HepG2 (cell line): ENCODE measurements around the gene CAMKMT. TPM values are rescaled to one million over a fixed set of nuclear protein-coding genes. Genes with fewer than 3 reads are reported as not detected.

ENCODE experiments used
- ATF6 ChIP-seq: sonication (generic); formaldehyde crosslinking; conservative IDR thresholded peaks from 2 replicates; pipeline ENCODE4 v1.4.0; 2020; ENCODE audit warnings: missing genetic modification reagents
- CHCHD3 ChIP-seq: sonication (generic); formaldehyde crosslinking; IDR thresholded peaks from 2 replicates; pipeline ENCODE4 v1.8.0; 2022; ENCODE audit warnings: mild to moderate bottlenecking, missing genetic modification reagents, moderate library complexity
- DR1 ChIP-seq: sonication (generic); formaldehyde crosslinking; IDR thresholded peaks from 2 replicates; pipeline ENCODE4 v1.8.0; 2021; ENCODE audit warnings: mild to moderate bottlenecking, missing genetic modification reagents, inconsistent platforms
- HNF1B ChIP-seq: sonication (generic); formaldehyde crosslinking; IDR thresholded peaks from 2 replicates; pipeline ENCODE4 v1.5.1; 2020; ENCODE audit warnings: mild to moderate bottlenecking, moderate library complexity, missing genetic modification reagents
- KAT8 ChIP-seq: IDR thresholded peaks from 2 replicates; pipeline ENCODE4 v1.6.1; 2016; ENCODE audit warnings: missing genetic modification reagents, missing compliant biosample characterization
- KLF15 ChIP-seq: sonication (generic); formaldehyde crosslinking; IDR thresholded peaks from 2 replicates; pipeline ENCODE4 v1.8.1; 2023; ENCODE audit warnings: borderline replicate concordance, mild to moderate bottlenecking, inconsistent platforms, missing genetic modification reagents, mixed read lengths
- NFE2L2 ChIP-seq: fragments of 150-350 bp; IDR thresholded peaks from 2 replicates; pipeline ENCODE4 v1.6.1; 2014; ENCODE audit warnings: low read length
- ZNF251 ChIP-seq: sonication (generic); formaldehyde crosslinking; IDR thresholded peaks from 2 replicates; pipeline ENCODE4 v1.9.0; 2021; ENCODE audit warnings: mild to moderate bottlenecking, missing genetic modification reagents
- ZNF572 ChIP-seq: sonication (generic); formaldehyde crosslinking; IDR thresholded peaks from 2 replicates; pipeline ENCODE4 v1.5.1; 2020; ENCODE audit warnings: mild to moderate bottlenecking, missing genetic modification reagents
- polyA plus RNA-seq, 8 experiments: library from polyadenylated mRNA; depleted of rRNA in 3 of 8; stranded (reverse) in 7 of 8; unstranded in 1 of 8; fragments of >200 nt; fragmentation: Illumina TruSeq in 4 of 8; extraction: Trizol in 4 of 8; gene quantifications; 2 replicates each; pipeline versions ENCODE4 v1.2.1 to v1.2.3, GENCODE V29; 2011 to 2016; ENCODE audit warnings: low read depth in 4 of 8, missing spikeins in 1 of 8, mixed read lengths in 1 of 8; ENCODE audit not compliant: insufficient read depth in 1 of 8
- total RNA-seq, 5 experiments: library from RNA; depleted of rRNA; stranded (reverse); fragments of >200 nt; fragmentation: Illumina TruSeq; extraction: Trizol; gene quantifications; 2 replicates each; pipeline ENCODE4 v1.2.3, GENCODE V29; 2016; ENCODE audit warnings: low read depth in 1 of 5
- TF ChIP-seq, protein P1 (sequence below): sonication (generic); formaldehyde crosslinking; IDR thresholded peaks from 2 replicates; pipeline ENCODE4 v1.4.0; 2020; ENCODE audit warnings: missing genetic modification reagents
- TF ChIP-seq, protein P2 (sequence below): sonication (generic); formaldehyde crosslinking; IDR thresholded peaks from 2 replicates; pipeline ENCODE4 v1.9.0; 2021; ENCODE audit warnings: missing genetic modification reagents, mild to moderate bottlenecking, borderline replicate concordance
- TF ChIP-seq, protein P3 (sequence below): IDR thresholded peaks from 2 replicates; pipeline ENCODE4 v1.6.1; 2016; ENCODE audit warnings: low read depth
- TF ChIP-seq, protein P4 (sequence below): fragments of 450-650 bp; IDR thresholded peaks from 2 replicates; pipeline ENCODE4 v1.6.1; 2017; ENCODE audit warnings: mild to moderate bottlenecking

The CAMKMT gene
- total and polyA plus RNA-seq, 2 of the 13 experiments (the other 11 are each of a cell fraction or from before 2014, with no cell fraction given) = 6.9 to 20.8 TPM

GRCh38 chr2:44361330-44362206, at the start of gene CAMKMT, which contains the start of gene PREPL (continued):
- TF ChIP-seq ZNF251 (CRISPR knock-in tag) = peak; percentile 30; the same call in 1 of the 2 replicates
- TF ChIP-seq, protein P1, sequence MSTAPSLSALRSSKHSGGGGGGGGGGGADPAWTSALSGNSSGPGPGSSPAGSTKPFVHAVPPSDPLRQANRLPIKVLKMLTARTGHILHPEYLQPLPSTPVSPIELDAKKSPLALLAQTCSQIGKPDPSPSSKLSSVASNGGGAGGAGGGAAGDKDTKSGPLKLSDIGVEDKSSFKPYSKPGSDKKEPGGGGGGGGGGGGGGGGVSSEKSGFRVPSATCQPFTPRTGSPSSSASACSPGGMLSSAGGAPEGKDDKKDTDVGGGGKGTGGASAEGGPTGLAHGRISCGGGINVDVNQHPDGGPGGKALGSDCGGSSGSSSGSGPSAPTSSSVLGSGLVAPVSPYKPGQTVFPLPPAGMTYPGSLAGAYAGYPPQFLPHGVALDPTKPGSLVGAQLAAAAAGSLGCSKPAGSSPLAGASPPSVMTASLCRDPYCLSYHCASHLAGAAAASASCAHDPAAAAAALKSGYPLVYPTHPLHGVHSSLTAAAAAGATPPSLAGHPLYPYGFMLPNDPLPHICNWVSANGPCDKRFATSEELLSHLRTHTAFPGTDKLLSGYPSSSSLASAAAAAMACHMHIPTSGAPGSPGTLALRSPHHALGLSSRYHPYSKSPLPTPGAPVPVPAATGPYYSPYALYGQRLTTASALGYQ (CRISPR knock-in tag) = peak; percentile 67; the same call in 1 of the 2 replicates
- 0 out of 2 replicates have a peak, but pooled peaks have one; percentile 32 for TF ChIP-seq ZNF572
- peak; percentile 92 for TF ChIP-seq KLF15 (CRISPR knock-in tag)
- peak; percentile 89 for TF ChIP-seq KAT8
- TF ChIP-seq, protein P2, sequence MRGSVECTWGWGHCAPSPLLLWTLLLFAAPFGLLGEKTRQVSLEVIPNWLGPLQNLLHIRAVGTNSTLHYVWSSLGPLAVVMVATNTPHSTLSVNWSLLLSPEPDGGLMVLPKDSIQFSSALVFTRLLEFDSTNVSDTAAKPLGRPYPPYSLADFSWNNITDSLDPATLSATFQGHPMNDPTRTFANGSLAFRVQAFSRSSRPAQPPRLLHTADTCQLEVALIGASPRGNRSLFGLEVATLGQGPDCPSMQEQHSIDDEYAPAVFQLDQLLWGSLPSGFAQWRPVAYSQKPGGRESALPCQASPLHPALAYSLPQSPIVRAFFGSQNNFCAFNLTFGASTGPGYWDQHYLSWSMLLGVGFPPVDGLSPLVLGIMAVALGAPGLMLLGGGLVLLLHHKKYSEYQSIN (CRISPR knock-in tag) = no peak
- TF ChIP-seq DR1 (CRISPR knock-in tag) = 0 out of 2 replicates have a peak, but pooled peaks have one; percentile 60
- TF ChIP-seq CHCHD3 (CRISPR knock-in tag) = no peak
- no peak for TF ChIP-seq NFE2L2
- peak; percentile 82 for TF ChIP-seq HNF1B (CRISPR knock-in tag)
- TF ChIP-seq ATF6 (CRISPR knock-in tag) = no peak
- TF ChIP-seq, protein P3, sequence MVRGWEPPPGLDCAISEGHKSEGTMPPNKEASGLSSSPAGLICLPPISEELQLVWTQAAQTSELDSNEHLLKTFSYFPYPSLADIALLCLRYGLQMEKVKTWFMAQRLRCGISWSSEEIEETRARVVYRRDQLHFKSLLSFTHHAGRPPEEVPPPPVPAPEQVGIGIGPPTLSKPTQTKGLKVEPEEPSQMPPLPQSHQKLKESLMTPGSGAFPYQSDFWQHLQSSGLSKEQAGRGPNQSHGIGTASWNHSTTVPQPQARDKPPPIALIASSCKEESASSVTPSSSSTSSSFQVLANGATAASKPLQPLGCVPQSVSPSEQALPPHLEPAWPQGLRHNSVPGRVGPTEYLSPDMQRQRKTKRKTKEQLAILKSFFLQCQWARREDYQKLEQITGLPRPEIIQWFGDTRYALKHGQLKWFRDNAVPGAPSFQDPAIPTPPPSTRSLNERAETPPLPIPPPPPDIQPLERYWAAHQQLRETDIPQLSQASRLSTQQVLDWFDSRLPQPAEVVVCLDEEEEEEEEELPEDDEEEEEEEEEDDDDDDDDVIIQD (CRISPR knock-in tag) = peak; percentile 66
- TF ChIP-seq, protein P4, sequence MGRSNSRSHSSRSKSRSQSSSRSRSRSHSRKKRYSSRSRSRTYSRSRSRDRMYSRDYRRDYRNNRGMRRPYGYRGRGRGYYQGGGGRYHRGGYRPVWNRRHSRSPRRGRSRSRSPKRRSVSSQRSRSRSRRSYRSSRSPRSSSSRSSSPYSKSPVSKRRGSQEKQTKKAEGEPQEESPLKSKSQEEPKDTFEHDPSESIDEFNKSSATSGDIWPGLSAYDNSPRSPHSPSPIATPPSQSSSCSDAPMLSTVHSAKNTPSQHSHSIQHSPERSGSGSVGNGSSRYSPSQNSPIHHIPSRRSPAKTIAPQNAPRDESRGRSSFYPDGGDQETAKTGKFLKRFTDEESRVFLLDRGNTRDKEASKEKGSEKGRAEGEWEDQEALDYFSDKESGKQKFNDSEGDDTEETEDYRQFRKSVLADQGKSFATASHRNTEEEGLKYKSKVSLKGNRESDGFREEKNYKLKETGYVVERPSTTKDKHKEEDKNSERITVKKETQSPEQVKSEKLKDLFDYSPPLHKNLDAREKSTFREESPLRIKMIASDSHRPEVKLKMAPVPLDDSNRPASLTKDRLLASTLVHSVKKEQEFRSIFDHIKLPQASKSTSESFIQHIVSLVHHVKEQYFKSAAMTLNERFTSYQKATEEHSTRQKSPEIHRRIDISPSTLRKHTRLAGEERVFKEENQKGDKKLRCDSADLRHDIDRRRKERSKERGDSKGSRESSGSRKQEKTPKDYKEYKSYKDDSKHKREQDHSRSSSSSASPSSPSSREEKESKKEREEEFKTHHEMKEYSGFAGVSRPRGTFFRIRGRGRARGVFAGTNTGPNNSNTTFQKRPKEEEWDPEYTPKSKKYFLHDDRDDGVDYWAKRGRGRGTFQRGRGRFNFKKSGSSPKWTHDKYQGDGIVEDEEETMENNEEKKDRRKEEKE = no peak
